NCI-H69 (cell line): ENCODE results near the gene PTPRN2.
"Not testable (repeated sequence)": the region's sequence is repeated elsewhere in the genome, so short reads cannot be mapped to it uniquely, and the experiment has no call there.

Experiments
- DNase-seq: peaks from one replicate; lab custom pipeline; 2025; lab: John Stamatoyannopoulos, UW

PTPRN2 gene

GRCh38 chr7:158532093-158532627 lies 55.5 kb downstream of the PTPRN2 start:
- no peak for DNase-seq

GRCh38 chr7:158531661-158532060 lies 56.0 kb downstream of the PTPRN2 start:
- peak; percentile 76 for DNase-seq

GRCh38 chr7:158530800-158531609 lies 56.6 kb downstream of the PTPRN2 start:
- DNase-seq, result peak; percentile 76

GRCh38 chr7:158529181-158530096 lies 58.2 kb downstream of the PTPRN2 start:
- no peak for DNase-seq

GRCh38 chr7:158527915-158528502 lies 59.6 kb downstream of the PTPRN2 start:
- DNase-seq, result peak; percentile 67

- DNase-seq, result no peak
Observed at GRCh38 chr7:158527495-158527894, 60.1 kb downstream of the PTPRN2 start.

GRCh38 chr7:158527038-158527437 lies 60.6 kb downstream of the PTPRN2 start:
- no peak for DNase-seq

- DNase-seq, result no peak
Observed at GRCh38 chr7:158526531-158526930, 61.1 kb downstream of the PTPRN2 start.

GRCh38 chr7:158525648-158526484 lies 61.8 kb downstream of the PTPRN2 start:
- peak; percentile 32 for DNase-seq

GRCh38 chr7:158524749-158525635 lies 62.6 kb downstream of the PTPRN2 start:
- DNase-seq, result no peak

GRCh38 chr7:158524286-158524685 lies 63.3 kb downstream of the PTPRN2 start:
- peak; percentile 72 for DNase-seq

GRCh38 chr7:158523877-158524276 lies 63.7 kb downstream of the PTPRN2 start:
- peak; percentile 36 for DNase-seq

- peak; percentile 11 for DNase-seq
Observed at GRCh38 chr7:158523165-158523856, 64.3 kb downstream of the PTPRN2 start.

GRCh38 chr7:158521795-158522194 lies 65.8 kb downstream of the PTPRN2 start:
- not testable (repeated sequence) for DNase-seq

- no peak for DNase-seq
Observed at GRCh38 chr7:158520825-158521224, 66.8 kb downstream of the PTPRN2 start.

- DNase-seq, result no peak
Observed at GRCh38 chr7:158519633-158520174, 67.9 kb downstream of the PTPRN2 start.

- no peak for DNase-seq
Observed at GRCh38 chr7:158518980-158519632, 68.5 kb downstream of the PTPRN2 start.

GRCh38 chr7:158517571-158517970 lies 70.1 kb downstream of the PTPRN2 start:
- no peak for DNase-seq

- DNase-seq, result no peak
Observed at GRCh38 chr7:158517072-158517471, 70.6 kb downstream of the PTPRN2 start.
